HK-2 (cell line): ENCODE measurements around the gene UBE2D4.
A peak's percentile ranks its signal among the peaks of the same experiment; 100 is the strongest.
"Not testable (repeated sequence)": the region's sequence is repeated elsewhere in the genome, so short reads cannot be mapped to it uniquely, and the experiment has no call there.

Experiments
- DNase-seq: peaks from one replicate; pipeline ENCODE4 v3.0.0-alpha.2; 2018; ENCODE audit not compliant: unreplicated experiment

The UBE2D4 gene

DNA sequence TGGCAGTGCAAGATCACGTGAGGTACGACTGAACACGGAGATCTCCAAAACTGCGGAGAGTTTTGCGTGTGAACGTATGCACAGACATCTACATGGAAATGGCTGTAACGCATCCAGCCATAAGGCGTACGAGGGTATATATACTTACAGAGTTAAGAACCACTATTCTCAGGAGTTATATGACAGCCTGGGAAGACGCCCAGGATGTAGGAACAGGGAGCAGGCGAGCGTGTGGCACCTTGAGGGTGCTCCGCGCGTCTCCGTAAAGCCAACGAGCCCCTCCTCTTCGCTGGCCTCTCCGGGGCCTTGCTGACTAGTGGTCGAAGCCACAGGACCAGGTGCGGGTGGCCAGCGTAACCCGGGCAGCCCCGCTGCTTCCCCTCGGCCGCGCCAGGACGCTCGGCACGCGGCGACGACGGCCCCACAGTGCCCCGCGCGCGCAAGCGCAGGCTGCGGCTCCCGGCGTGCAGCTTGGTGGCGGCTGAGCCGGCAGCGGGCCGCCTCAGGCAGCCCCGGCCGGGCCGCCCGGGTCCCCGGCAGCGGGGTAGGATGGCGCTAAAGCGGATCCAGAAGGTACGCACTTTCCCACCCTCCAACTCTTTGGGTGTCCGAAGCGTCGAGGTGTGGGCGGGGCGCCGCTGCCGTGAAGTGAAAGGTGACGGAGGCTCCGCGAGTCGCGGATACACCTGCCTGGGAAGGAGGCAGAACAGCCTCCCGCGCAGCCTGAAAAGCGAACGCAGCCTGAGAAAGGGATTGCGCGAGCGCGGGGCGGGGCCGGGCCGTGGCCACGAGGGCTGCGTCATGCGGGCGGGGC lies at the start of gene UBE2D4:
Gene UBE2D4, plus strand, starts transcription at position 453 of the 814 bp plus-strand sequence. Its CDS starts 97 bp downstream, at position 550.
- DNase-seq = peak; percentile 84

DNA sequence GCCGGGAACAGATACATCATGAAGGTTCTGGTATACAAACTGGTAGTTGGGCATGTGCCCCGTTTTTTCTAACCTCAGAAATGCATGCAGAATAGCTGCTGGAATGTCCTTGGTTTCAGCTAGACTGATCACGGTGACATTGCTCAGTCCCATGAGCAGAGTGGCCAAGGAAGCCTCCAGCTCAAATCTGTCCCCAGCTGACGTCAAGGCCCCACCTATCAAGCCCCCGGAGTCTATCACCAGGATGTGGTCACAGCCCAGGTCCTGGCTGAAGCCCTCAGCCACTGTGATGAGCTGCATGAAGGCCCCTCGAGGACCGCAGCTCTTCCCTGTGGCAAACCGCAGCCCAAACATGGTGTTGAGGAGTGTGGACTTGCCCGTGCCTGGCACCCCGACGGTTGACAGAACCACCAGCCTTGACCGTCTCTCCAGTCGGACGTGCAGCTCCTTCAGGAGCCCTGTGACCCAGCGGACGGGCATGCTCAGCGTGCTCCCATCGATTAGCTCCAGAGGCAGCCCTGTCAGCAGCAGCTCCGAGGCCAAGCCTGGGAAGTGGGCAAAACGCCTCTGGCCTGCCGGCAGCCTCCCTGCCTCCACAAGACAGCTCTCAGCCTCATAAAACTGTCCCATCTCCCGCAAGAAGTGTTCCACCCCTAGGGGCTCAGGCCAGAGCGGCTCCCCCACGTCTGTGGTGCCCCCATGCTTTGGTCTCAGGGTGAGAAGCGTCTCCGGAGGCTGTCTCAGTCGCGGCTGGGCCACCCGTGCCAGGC lies 49.1 kb upstream of the UBE2D4 start:
- no peak for DNase-seq

DNA sequence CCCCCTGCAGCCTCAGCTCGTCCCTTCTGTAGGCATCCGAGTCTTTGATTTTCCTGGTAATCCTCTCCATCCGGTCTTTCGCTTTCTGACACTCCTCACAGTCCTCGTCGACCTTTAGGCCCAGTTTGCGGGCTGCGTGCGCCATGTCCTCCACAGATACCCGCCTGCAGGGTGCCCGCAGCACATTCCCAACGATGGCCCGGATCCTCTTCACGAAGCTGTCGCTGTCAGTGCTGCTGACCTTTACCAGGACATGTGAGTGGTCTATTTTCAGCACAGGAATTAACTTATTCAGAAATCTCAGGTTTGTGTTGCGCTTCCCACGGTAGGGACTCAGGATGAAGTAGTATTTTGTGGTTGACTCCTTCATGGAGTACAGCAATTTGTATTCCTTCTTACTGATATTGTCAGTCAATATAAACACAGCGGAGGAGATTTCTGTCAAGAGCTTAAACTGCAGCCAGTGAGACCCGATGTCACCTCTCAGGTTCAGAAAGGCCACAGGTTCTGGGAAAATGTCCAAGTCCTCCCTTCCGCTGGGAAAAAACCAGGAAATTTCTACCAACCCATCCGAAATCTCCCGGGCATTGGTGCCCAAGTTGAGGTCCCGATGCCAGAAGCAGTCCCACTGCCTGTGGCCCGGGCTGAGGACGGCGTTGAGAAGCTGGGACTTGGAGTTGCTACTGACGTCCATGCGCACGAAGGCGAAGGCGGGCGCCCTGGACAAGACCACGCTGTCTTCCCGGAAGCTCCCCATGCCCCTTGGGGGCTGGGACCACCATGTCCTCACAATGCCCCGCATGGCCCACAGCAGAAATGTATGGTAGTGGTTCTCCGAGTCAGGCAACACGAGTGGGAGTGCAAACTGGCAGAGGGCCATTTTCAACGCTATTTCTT lies 48.0 kb upstream of the UBE2D4 start:
- DNase-seq = no peak

DNA sequence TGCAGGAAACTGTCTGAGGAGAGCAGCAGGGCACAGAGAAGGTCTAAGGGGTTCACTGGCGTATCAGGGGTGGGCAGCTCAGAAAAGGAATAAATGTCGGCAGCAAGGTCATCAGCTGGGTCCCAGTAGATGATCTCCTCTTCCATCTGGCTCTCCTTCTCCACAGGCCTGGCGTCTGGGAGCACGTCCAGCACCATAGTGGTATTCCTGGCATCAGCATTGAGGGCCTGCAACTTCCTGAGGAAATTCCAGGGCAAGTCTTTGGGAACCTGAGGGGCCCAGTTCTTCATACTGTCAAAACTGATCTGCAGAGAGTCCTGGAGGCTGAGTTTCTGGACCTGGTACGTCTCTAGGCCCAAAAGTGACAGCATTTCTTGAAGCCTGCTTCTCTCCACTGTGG lies 47.4 kb upstream of the UBE2D4 start:
- DNase-seq = no peak

DNA sequence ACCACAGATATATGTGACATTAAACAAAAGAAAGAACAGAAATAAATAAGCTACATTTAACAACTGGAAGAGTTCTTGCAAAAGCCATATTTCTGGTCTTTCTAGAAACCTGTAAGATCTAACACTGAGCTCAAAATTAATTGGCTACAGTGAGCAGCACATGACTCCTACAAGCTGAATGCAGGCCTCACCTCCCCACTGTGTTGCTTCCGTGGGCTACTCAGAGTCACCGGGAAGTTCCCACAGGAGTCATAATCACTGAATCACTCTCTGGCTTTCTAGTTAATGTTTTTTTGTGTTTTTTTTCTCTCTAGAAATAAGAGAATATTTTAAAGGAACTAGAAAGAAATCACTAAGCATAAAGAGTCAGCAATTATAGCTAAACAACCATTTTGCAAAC lies 46.8 kb upstream of the UBE2D4 start:
- peak; percentile 63 for DNase-seq

DNA sequence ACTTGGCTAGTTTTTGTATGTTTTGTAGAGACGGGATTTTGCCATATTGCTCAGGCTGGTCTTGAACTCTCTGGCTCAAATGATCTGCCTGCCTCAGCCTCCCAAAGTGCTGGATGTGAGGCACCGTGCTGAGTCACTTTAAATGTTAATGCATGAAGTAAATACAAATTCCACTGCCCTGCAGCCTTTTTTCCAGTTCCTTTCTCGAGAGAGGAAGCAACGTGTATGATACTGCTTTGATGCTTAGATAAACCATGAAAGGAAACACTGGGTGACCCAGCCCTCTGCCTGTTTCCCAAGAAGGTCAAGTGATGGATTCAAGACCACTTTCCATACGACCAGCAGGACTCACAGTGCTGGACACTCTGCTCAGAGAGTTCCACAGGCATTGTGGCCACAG lies 45.6 kb upstream of the UBE2D4 start:
- no peak for DNase-seq

DNA sequence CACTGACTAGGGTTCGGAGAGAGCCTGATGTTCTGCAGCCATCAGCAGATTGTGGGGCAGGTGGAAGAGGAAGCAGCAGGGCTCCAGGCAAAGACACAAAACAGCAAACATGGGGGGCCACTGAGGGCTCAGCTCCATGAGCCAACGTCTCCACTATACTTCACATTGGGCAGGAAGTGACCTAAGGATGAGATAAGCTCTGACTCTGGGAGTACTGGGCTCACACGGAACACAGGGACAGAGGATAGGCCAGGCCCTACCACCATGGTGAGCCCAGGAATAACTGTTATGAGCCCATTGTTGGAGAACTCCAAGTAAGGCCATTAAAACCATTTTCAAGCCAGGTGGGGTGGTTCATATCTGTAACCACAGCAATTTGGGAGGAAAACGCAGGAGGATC lies 42.0 kb upstream of the UBE2D4 start:
- no peak for DNase-seq

DNA sequence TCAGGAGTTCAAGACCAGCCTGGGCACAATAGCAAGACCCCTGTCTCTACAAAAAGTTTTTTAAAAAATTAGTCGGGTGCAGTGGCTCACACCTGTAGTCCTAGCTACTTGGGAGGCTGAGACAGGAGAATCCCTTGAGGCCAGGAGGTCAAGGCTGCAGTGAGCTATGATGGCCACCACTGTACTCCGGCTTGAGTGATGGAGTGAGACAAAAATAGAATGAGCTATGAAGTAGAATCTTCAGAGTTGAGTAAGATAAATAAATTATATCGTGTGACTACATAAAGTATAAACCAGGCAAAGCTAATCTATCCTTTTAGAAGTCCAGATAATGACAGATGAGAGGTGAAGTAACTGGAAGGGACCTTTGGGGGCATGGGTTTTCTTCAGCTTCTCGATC lies 41.6 kb upstream of the UBE2D4 start:
- DNase-seq = no peak

DNA sequence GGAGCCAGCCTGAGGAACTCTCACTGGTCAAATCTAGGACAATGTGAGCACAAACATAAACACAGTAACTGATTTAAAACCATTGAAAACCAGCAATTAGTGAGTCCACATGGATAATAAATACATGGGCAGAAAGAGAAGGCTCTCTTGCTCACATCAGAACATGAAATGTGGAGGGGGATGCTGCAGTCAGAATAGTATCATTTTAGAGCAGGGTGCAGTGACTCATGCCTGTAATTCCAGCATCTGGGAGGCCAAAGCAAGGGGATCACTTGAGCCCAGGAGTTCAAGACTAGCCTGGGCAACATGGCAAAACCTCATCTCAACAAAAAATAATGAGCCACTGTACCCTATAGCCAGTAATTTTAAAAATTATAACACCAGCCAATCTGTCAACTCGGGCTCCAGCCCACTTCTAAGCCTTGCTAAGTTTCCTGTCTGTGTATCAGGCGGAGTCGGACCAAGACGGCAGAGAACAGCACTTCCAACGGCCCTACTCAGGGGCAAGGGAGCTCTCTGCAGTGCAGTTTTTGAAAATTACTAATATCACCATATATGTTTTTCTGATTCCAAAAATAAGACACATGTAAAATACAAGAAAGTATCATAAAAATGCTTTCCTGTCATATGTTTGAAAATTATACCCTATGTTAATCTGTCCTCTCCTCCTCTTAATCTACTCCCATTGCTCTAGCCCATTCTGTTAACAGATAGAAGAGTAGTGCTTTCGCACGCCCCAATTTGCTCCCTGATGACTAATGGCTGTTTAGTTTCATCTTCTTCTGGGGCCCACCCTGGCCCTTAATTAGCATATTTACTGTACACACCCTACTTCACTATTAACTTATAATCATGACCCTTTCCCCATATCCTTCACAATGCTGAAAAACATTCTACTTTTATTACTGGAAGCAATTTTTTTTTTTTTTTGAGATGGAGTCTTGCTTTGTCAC lies 37.0 kb upstream of the UBE2D4 start:
- no peak for DNase-seq

DNA sequence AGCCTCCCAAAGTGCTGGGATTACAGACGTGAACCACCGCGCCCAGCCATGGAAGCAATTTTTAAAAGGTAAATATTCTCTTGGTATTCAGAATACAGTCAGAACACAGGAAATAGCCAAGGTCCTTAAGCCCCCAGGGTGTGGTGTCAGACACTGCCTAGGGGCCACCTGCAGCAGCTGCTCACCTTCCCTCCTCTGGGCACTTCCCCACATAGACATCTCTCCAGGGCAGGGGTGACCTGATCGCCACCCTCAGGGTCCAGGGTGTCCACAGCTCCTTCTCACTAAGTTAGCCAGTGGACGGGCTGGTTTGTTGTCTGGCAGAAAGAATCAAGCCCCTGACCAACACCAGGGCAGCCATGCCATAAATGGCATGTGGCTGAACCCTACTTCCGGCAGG lies 35.8 kb upstream of the UBE2D4 start:
- DNase-seq = no peak

DNA sequence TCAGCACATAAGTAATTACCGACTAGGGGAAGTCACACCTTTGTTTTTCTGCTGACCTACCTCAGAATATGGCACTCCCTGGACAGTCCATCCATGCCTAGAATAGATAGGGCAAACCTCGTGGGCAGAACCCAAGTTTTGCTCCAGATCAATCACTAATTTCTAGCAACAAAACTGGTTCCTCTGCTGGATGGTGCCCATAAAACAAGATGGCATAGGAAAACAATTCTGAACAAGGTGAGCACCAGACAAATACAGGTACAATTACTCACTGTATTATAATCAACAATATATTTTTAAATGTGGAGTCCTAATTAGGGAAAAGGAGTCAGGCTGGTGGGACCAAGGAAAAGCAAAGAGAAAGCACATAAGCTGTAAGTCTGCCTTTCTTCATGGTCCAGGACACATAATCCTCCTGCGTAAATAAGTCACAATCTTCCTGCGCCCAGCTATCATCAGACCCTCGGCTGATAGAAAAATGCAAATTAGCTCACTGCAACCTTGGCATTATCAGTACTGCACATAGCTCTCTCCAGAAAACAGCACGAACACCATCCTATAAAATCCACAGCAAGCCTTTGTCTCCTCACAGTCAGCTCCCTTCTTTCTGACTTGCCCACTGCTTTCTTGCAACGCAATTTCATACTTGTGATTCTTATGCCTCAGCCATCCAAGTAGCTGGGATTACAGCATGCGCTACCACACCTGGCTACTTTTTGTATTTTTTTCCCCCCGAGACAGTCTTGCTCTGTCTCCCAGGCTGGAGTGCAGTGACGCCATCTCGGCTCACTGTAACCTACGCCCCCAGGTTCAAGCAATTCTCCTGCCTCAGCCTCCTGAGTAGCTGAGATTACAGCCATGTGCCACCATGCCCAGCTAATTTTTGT lies 34.9 kb upstream of the UBE2D4 start:
- DNase-seq = no peak

DNA sequence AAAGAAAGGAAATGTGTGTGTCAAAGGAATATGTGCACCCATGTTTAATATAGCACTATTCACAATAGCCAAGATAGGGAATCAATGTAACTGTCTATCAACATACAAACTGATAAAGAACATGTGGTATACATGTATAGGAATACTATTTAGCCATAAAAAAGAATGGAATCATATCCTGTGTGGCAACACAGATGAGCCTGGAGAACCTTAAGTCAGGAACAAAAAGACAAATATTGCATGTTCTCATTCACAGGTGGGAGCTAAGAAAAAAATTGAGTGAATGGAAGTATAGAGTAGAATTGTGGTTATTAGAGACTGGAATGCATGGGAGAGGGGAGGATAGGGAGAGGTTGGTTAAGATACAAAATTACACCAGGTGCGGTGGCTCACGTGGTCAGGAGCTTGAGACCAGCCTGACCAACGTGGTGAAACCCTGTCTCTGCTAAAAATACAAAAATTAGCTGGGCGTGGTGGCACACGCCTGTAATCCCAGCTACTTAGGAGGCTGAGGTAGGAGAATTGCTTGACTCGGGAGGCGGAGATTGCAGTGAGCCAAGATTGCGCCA lies 30.3 kb upstream of the UBE2D4 start:
- DNase-seq = no peak

DNA sequence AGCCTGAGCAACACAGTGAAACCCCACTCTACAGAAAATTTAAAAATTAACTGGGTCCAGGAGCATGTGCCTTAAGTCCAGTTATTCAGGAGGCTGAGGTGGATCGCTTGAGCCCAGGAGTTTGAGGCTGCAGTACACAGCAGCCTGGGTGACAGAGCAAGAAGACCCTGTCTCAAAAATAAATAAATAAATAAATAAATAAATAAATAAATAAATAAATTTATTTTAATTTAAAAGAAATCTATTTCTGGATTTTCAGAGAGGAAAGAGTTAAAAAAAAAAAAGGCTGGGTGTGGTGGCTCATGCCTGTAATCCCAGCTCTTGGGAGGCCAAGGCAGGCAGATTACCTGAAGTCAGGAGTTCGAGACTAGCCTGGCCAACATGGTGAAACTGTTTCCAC lies 27.7 kb upstream of the UBE2D4 start:
- DNase-seq = not testable (repeated sequence)

DNA sequence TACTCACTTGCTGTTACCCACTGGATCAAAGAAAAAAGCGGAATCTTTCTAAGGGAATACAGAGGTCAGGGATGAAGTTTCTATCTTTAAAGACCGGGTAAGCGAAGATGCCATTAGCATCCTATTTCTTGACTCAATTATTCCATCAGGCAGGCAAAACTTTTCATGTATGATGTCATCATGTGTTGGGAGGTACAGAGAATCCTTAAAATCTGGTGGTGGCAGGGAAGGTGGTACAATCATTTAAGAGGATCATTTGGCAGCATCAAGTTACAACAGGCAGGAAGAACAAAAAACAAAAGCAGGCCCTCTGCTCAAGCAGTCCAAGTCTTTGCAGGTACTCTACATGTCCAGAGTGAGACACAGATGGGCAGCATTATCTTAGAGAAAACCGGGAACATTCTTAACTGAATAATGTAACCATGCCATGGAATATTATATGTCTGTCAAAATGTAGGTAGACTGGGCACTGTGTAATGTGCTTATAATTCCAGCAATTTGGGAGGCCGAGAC lies 23.6 kb upstream of the UBE2D4 start:
- DNase-seq = no peak

DNA sequence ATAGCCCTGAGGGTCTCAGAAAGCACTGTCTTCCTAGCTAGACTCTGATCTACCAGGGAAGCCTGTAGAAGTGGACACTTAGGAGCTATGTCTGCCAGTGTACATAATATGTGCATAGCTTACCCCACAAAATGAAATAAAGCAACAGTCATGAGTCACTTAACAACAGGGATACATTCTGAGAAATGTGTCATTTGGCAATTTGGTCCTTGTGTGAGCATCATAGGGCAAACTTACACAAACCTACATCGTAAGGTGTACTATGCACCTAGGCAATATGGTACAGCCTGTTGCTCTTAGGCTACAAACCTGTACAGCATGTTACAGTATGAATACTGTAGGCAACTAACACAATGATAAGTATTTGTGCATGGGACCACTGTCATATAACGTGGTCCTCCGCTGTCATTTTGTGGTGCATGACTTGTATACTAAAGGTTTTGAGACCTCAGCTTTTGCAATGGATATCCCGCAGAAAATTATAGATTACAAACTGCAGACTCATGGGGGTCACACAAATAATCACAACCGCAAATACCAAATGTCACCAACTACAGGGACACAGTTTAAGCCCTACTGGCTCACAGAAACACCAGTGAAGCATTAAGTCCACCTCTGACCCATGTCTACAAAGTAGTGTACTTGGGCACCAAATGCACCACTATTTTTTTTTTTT lies 21.6 kb upstream of the UBE2D4 start:
- no peak for DNase-seq

DNA sequence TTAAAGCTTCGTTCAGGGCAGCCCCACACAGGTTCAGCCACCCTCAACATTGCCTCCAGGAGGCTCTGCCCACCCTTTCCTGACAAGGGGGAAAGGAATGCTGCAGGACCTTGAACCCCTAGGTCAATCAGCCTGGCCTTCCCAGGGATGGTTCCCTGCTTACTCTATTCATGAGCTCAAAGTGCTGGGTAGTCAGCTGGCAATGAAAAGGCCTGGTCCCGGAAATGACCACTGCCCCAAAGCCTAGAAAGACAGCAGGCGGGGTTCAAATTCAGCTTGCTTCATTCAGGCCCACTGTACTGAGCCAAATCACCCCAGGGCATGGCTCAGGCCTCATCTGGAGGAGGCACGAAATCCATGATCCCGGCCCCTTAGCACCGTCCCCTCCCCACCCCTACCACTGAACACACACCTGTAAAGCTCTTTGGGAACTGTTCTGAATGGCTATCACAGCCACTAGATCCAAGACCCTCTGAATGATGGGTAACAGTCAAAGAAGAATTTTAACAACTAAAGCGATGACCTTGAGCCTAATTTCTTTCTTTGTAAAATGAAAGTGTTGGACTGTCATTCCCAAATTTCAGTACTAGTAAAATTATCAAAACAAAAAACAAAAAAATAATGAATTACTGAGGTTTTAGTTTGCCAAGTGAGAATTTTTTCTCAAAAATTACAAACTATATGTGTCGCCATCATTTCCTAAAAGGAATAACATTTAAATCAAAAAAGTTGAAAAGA lies 20.9 kb upstream of the UBE2D4 start:
- peak; percentile 23 for DNase-seq

DNA sequence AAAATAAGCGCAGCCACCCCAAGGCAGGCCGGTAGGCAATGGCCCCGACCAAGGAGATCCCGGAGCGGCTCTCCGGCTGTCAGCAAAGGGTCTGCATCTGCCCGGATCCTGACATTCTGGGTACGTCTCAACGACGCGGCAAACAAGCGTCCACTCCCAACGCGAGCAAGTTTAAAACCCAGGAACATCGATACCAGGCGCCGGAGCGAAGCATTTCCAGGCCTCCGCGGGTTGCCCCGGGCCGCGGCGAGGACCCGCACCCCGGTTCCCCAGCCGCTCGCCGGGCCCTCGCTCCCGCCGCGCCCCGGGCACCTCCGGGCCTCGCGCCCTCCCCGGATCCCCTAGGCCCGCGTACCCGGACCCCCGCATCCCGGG lies 20.3 kb upstream of the UBE2D4 start:
- peak; percentile 35 for DNase-seq

DNA sequence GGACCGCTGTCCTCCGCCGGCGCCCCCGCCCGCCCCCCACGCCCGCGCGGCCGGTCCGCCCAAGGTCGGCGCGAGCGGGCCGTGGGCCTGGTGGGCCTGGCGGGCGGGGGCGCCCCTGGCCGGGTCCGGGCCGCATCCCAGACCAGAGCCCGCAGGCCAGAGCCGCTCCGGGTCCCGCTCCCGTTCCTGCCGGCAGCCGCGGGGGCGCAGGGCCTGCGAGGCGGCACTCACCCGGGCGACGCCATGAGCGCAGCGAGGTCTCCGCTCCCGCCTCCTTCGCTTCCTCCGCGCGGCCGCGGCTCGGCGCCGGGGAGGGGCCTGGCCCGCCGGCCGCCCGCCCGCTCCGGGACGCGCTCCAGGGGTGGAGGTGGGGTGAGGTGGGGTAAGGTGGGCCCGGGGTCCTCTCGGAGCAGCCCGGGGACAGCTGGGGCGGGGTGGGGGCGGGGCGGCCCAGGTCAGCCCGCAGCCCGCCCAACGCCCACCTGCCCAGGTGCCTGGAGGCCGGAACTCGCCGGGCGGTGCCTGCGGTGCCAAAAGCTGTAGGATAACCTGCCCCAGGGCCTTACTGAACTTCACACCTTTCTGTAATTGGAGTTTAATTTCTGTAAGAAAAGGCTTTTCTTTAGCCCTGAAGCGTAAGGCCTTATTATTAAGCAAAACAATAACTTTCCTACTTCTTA lies 19.8 kb upstream of the UBE2D4 start, which contains the start of gene URGCP:
Gene URGCP, minus strand, starts transcription at position 266 of the 680 bp plus-strand sequence. Its CDS starts 21 bp downstream, at position 245.
- DNase-seq = peak; percentile 42
